Measurements from ENCODE around the gene ENPEP. TPM values are rescaled to one million over a fixed set of nuclear protein-coding genes. Genes with fewer than 3 reads are reported as not detected.

ENPEP gene
- total and polyA plus RNA-seq, 7 donors: 0.23 to 2.2 (median 0.99) TPM

GRCh38 chr4:110610940-110611831, 135.2 kb downstream of the ENPEP start:
- peaks cover 53 to 91% (median 80%) of the 10 kb centered on the region in 3 donors for H3K27me3 ChIP-seq
- H3K9me3 ChIP-seq: no peaks in the 10 kb centered on the region
- no peaks in the 10 kb centered on the region for H3K36me3 ChIP-seq
- H3K4me3 ChIP-seq: peak overlapping the region in 1 of 4 donors; percentile 25
- 2 to 4% methylated on average over 54 of the region's 54 CpGs for WGBS, 2 donors
- H3K4me1 ChIP-seq: peaks cover 0 to 20% (median 11%) of the 10 kb centered on the region in 4 donors
- DNase-seq: no peak
- no peak overlapping the region for H3K27ac ChIP-seq
- TF ChIP-seq EP300 (IDR thresholded peaks at IDR 0.05) (no peak), CTCF (IDR thresholded peaks at IDR 0.05) (no peak), POLR2A (IDR thresholded peaks at IDR 0.05) (no peak), POLR2AphosphoS5 (IDR thresholded peaks at IDR 0.05) (no peak)
- intact Hi-C loops (cut with DNase I): no loop called here

DNA sequence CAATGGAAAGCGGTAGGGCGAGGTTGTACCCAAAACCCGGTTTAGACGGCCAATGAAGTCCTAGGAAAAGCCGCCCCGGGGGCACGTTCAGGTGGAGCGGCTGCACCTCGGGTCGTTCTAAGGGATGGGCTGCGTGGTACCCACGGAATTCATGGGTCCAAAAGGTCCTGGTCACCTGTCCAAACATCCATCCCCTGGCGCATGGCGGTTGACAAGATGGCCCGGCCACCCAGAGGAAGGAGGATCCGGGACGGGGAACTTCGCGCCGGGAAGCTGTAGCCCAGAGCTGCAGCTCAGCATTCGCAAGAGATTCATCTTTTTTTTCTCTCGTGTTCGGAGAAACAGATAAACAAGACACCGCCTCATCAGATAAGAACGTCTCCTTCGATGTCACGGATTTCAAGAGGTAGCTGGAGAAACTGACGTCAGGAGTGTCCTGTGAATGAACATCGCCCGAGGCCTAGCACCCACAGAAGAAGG, 136.1 kb downstream of the ENPEP start:
- no peak for DNase-seq
- intact Hi-C loops (cut with DNase I): no loop called here
- Histone ChIP-seq H3K4me3 (no peak overlapping the region), H3K36me3 (no peaks in the 10 kb centered on the region), H3K9me3 (no peaks in the 10 kb centered on the region), H3K27ac (no peak overlapping the region), H3K4me1 (peaks cover 0 to 20% (median 11%) of the 10 kb centered on the region in 4 donors), H3K27me3 (peaks cover 60 to 99% (median 89%) of the 10 kb centered on the region in 3 donors)
- 8 to 12% methylated on average over 30 of the region's 30 CpGs for WGBS, 2 donors
- TF ChIP-seq POLR2A (IDR thresholded peaks at IDR 0.05) (no peak), EP300 (IDR thresholded peaks at IDR 0.05) (no peak), CTCF (IDR thresholded peaks at IDR 0.05) (no peak), POLR2AphosphoS5 (IDR thresholded peaks at IDR 0.05) (no peak)

- no peaks in the 10 kb centered on the region for H3K9me3 ChIP-seq
- intact Hi-C loops (cut with DNase I): no loop called here
- H3K4me1 ChIP-seq: peaks cover 0 to 20% (median 12%) of the 10 kb centered on the region in 4 donors
- H3K36me3 ChIP-seq: no peaks in the 10 kb centered on the region
- no peak for TF ChIP-seq EP300 (IDR thresholded peaks at IDR 0.05)
- no peak for TF ChIP-seq POLR2AphosphoS5 (IDR thresholded peaks at IDR 0.05)
- TF ChIP-seq CTCF (IDR thresholded peaks at IDR 0.05): no peak
- TF ChIP-seq POLR2A (IDR thresholded peaks at IDR 0.05): no peak
- no peak overlapping the region for H3K27ac ChIP-seq
- no peak overlapping the region for H3K4me3 ChIP-seq
- DNase-seq: no peak
- WGBS, 2 donors: 9 to 11% methylated on average over 23 of the region's 23 CpGs
- H3K27me3 ChIP-seq: peaks cover 64 to 99% (median 88%) of the 10 kb centered on the region in 3 donors
Observed at GRCh38 chr4:110612631-110613269, 136.8 kb downstream of the ENPEP start.

- Histone ChIP-seq H3K4me1 (peaks cover 0 to 20% (median 17%) of the 10 kb centered on the region in 4 donors), H3K4me3 (no peak overlapping the region), H3K36me3 (no peaks in the 10 kb centered on the region), H3K27ac (no peak overlapping the region), H3K9me3 (no peaks in the 10 kb centered on the region), H3K27me3 (peaks cover 73 to 100% (median 91%) of the 10 kb centered on the region in 3 donors)
- DNase-seq: no peak
- no peak for TF ChIP-seq POLR2AphosphoS5 (IDR thresholded peaks at IDR 0.05)
- no peak for TF ChIP-seq CTCF (IDR thresholded peaks at IDR 0.05)
- no peak for TF ChIP-seq EP300 (IDR thresholded peaks at IDR 0.05)
- no peak for TF ChIP-seq POLR2A (IDR thresholded peaks at IDR 0.05)
- WGBS, 2 donors: 7 to 17% methylated on average over 3 of the region's 3 CpGs
- intact Hi-C loops (cut with DNase I): no loop called here
Observed at GRCh38 chr4:110613745-110614144, 137.8 kb downstream of the ENPEP start.
